Panc1 (cell line): ENCODE results near the gene KLRD1.

ENCODE experiments used
- POLR2AphosphoS5 ChIP-seq: IDR thresholded peaks from 2 replicates; pipeline ENCODE4 v1.6.1; 2012; ENCODE audit warnings: mild to moderate bottlenecking, low read depth, low read length, moderate library complexity
- TF ChIP-seq, protein P1 (sequence below), 2 experiments: IDR thresholded peaks; 2 replicates each; pipeline ENCODE4 v1.6.1; 2011 to 2012; ENCODE audit warnings: low read depth in 2 of 2, control low read depth in 1 of 2, low read length in 1 of 2, mild to moderate bottlenecking in 1 of 2, moderate library complexity in 1 of 2; ENCODE audit not compliant: insufficient read depth in 1 of 2
- TF ChIP-seq, protein P2 (sequence below): fragments of 450-650 bp; IDR thresholded peaks from 2 replicates; pipeline ENCODE4 v1.5.1; 2017; ENCODE audit warnings: mild to moderate bottlenecking

DNA sequence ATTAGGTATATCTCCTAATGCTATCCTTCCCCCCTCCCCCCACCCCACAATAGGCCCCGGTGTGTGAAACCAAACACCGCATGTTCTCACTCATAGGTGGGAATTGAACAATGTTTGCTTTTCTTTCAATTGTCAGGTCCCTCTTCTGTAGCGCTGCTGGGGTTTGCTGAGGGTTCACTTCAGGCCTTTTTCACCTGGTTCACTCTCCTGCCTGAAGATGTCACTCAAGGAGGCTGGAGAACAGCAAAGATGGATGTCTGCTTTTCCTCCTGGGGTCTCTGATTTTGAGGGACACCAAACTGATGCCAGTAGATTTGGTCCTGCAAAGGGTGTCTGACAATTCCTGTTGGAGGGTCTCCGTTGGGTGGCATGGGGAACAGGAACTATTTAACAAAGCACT lies 46.4 kb downstream of the KLRD1 start:
- TF ChIP-seq, protein P1, sequence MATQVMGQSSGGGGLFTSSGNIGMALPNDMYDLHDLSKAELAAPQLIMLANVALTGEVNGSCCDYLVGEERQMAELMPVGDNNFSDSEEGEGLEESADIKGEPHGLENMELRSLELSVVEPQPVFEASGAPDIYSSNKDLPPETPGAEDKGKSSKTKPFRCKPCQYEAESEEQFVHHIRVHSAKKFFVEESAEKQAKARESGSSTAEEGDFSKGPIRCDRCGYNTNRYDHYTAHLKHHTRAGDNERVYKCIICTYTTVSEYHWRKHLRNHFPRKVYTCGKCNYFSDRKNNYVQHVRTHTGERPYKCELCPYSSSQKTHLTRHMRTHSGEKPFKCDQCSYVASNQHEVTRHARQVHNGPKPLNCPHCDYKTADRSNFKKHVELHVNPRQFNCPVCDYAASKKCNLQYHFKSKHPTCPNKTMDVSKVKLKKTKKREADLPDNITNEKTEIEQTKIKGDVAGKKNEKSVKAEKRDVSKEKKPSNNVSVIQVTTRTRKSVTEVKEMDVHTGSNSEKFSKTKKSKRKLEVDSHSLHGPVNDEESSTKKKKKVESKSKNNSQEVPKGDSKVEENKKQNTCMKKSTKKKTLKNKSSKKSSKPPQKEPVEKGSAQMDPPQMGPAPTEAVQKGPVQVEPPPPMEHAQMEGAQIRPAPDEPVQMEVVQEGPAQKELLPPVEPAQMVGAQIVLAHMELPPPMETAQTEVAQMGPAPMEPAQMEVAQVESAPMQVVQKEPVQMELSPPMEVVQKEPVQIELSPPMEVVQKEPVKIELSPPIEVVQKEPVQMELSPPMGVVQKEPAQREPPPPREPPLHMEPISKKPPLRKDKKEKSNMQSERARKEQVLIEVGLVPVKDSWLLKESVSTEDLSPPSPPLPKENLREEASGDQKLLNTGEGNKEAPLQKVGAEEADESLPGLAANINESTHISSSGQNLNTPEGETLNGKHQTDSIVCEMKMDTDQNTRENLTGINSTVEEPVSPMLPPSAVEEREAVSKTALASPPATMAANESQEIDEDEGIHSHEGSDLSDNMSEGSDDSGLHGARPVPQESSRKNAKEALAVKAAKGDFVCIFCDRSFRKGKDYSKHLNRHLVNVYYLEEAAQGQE (IDR thresholded peaks at IDR 0.05; ENCODE audit: insufficient read depth in 1 of 2, low read depth in 2 of 2, low read length in 1 of 2) = no peak
- TF ChIP-seq POLR2AphosphoS5 = no peak
- TF ChIP-seq, protein P2, sequence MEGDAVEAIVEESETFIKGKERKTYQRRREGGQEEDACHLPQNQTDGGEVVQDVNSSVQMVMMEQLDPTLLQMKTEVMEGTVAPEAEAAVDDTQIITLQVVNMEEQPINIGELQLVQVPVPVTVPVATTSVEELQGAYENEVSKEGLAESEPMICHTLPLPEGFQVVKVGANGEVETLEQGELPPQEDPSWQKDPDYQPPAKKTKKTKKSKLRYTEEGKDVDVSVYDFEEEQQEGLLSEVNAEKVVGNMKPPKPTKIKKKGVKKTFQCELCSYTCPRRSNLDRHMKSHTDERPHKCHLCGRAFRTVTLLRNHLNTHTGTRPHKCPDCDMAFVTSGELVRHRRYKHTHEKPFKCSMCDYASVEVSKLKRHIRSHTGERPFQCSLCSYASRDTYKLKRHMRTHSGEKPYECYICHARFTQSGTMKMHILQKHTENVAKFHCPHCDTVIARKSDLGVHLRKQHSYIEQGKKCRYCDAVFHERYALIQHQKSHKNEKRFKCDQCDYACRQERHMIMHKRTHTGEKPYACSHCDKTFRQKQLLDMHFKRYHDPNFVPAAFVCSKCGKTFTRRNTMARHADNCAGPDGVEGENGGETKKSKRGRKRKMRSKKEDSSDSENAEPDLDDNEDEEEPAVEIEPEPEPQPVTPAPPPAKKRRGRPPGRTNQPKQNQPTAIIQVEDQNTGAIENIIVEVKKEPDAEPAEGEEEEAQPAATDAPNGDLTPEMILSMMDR = no peak; the same call in 1 of the 2 replicates
